Measurements from ENCODE around the gene LRRC4C. TPM values are rescaled to one million over a fixed set of nuclear protein-coding genes. Genes with fewer than 3 reads are reported as not detected.

LRRC4C gene
- total RNA-seq, 1 experiment from 2014 or later, result 0.15 TPM

- H3K36me3 ChIP-seq (ENCODE audit: control insufficient read depth, insufficient read depth, low read length), result no peaks in the 10 kb centered on the region
- H3K4me3 ChIP-seq (ENCODE audit: low read depth in 2 of 2, low read length in 2 of 2), result no peak overlapping the region
- no peaks in the 10 kb centered on the region for H3K9me3 ChIP-seq (ENCODE audit: control insufficient read depth, insufficient read depth, low read depth, low read length)
- DNase-seq (ENCODE audit: low read depth, low spot score), result no peak
- no peaks in the 10 kb centered on the region for H3K27me3 ChIP-seq (ENCODE audit: control insufficient read depth, insufficient read depth, low read length)
- H3K4me1 ChIP-seq (ENCODE audit: control insufficient read depth, insufficient read depth, low read length), result no peaks in the 10 kb centered on the region
- BruUV-seq (replicated peaks), result no TSS peak
- H3K27ac ChIP-seq (ENCODE audit: low read length), result no peak overlapping the region
- intact Hi-C loops (cut with micrococcal nuclease; ENCODE audit: unreplicated experiment), result no loop called here
- POLR2A ChIA-PET, result no interaction called here
- in situ Hi-C loops (cut with HindIII; ENCODE audit: low pct_unique_long_range_greater_than_20kb, low sequenced_read_pairs), result no loop called here
- TF ChIP-seq TCF7L2 (IDR thresholded peaks at IDR 0.05; ENCODE audit: low read depth, low read length) (no peak), SIN3A (IDR thresholded peaks at IDR 0.05; ENCODE audit: borderline replicate concordance, insufficient read depth, low read depth, low read length) (no peak), POLR2AphosphoS5 (IDR thresholded peaks at IDR 0.05; ENCODE audit: low read depth, low read length) (no peak)
- TF ChIP-seq, protein P1, sequence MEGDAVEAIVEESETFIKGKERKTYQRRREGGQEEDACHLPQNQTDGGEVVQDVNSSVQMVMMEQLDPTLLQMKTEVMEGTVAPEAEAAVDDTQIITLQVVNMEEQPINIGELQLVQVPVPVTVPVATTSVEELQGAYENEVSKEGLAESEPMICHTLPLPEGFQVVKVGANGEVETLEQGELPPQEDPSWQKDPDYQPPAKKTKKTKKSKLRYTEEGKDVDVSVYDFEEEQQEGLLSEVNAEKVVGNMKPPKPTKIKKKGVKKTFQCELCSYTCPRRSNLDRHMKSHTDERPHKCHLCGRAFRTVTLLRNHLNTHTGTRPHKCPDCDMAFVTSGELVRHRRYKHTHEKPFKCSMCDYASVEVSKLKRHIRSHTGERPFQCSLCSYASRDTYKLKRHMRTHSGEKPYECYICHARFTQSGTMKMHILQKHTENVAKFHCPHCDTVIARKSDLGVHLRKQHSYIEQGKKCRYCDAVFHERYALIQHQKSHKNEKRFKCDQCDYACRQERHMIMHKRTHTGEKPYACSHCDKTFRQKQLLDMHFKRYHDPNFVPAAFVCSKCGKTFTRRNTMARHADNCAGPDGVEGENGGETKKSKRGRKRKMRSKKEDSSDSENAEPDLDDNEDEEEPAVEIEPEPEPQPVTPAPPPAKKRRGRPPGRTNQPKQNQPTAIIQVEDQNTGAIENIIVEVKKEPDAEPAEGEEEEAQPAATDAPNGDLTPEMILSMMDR (IDR thresholded peaks at IDR 0.05), result no peak
- TF ChIP-seq, protein P2, sequence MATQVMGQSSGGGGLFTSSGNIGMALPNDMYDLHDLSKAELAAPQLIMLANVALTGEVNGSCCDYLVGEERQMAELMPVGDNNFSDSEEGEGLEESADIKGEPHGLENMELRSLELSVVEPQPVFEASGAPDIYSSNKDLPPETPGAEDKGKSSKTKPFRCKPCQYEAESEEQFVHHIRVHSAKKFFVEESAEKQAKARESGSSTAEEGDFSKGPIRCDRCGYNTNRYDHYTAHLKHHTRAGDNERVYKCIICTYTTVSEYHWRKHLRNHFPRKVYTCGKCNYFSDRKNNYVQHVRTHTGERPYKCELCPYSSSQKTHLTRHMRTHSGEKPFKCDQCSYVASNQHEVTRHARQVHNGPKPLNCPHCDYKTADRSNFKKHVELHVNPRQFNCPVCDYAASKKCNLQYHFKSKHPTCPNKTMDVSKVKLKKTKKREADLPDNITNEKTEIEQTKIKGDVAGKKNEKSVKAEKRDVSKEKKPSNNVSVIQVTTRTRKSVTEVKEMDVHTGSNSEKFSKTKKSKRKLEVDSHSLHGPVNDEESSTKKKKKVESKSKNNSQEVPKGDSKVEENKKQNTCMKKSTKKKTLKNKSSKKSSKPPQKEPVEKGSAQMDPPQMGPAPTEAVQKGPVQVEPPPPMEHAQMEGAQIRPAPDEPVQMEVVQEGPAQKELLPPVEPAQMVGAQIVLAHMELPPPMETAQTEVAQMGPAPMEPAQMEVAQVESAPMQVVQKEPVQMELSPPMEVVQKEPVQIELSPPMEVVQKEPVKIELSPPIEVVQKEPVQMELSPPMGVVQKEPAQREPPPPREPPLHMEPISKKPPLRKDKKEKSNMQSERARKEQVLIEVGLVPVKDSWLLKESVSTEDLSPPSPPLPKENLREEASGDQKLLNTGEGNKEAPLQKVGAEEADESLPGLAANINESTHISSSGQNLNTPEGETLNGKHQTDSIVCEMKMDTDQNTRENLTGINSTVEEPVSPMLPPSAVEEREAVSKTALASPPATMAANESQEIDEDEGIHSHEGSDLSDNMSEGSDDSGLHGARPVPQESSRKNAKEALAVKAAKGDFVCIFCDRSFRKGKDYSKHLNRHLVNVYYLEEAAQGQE (IDR thresholded peaks at IDR 0.05; ENCODE audit: insufficient read depth in 1 of 2, low read depth in 2 of 2, low read length in 1 of 2), result no peak
- CTCF ChIA-PET, result no interaction called here
- no peak for ATAC-seq
These were observed 886.1 kb downstream of the LRRC4C start for GRCh38 chr11:40573254-40573891.

- no peaks in the 10 kb centered on the region for H3K27me3 ChIP-seq (ENCODE audit: control insufficient read depth, insufficient read depth, low read length)
- no peak overlapping the region for H3K4me3 ChIP-seq (ENCODE audit: low read depth in 2 of 2, low read length in 2 of 2)
- intact Hi-C loops (cut with micrococcal nuclease; ENCODE audit: unreplicated experiment), result no loop called here
- BruUV-seq (replicated peaks), result no TSS peak
- ChIA-PET POLR2A (interaction anchor here (0.6 kb wide), 1 partner anchor 1042 kb away, joined by 3 read pairs; no protein-coding TSS in a partner anchor), CTCF (no interaction called here)
- DNase-seq (ENCODE audit: low read depth, low spot score), result no peak
- TF ChIP-seq, protein P2 (IDR thresholded peaks at IDR 0.05; ENCODE audit: insufficient read depth in 1 of 2, low read depth in 2 of 2, low read length in 1 of 2), result no peak
- TF ChIP-seq TCF7L2 (IDR thresholded peaks at IDR 0.05; ENCODE audit: low read depth, low read length) (no peak), POLR2AphosphoS5 (IDR thresholded peaks at IDR 0.05; ENCODE audit: low read depth, low read length) (no peak), SIN3A (IDR thresholded peaks at IDR 0.05; ENCODE audit: borderline replicate concordance, insufficient read depth, low read depth, low read length) (no peak)
- TF ChIP-seq, protein P1 (IDR thresholded peaks at IDR 0.05), result no peak
- no peaks in the 10 kb centered on the region for H3K9me3 ChIP-seq (ENCODE audit: control insufficient read depth, insufficient read depth, low read depth, low read length)
- no peak overlapping the region for H3K27ac ChIP-seq (ENCODE audit: low read length)
- no peak for ATAC-seq
- no peaks in the 10 kb centered on the region for H3K4me1 ChIP-seq (ENCODE audit: control insufficient read depth, insufficient read depth, low read length)
- in situ Hi-C loops (cut with HindIII; ENCODE audit: low pct_unique_long_range_greater_than_20kb, low sequenced_read_pairs), result no loop called here
- H3K36me3 ChIP-seq (ENCODE audit: control insufficient read depth, insufficient read depth, low read length), result no peaks in the 10 kb centered on the region
These were observed 889.4 kb downstream of the LRRC4C start for GRCh38 chr11:40569947-40570531.

Data from Panc1 (cell line).